Pancreas (tissue), 10 donors: Measurements from ENCODE around the gene ICAM1. TPM values are rescaled to one million over a fixed set of nuclear protein-coding genes. Genes with fewer than 3 reads are reported as not detected.

Source experiments
- ATAC-seq, 4 donors: fragments of 200-7000 bp; cut with Tn5 transposase; one replicate each; pipeline versions ENCODE4 v1.8.0 to v1.9.1; 2020; ENCODE audit warnings: mild to moderate bottlenecking in 4 of 4, moderate library complexity in 4 of 4
- DNase-seq, 6 donors: peaks; one replicate each; pipeline ENCODE4 v3.0.0-alpha.2; 2020
- FAIRE-seq: peaks from 2 replicates; lab custom pipeline; 2012; peaks lifted over from hg19 to GRCh38; lab: Jason Lieb, UNC
- H3K27ac ChIP-seq, 4 donors: fragments of 200-600 bp; sonication (generic); 1 replicate in 3 of 4; 2 replicates in 1 of 4; pipeline versions ENCODE4 v1.5.0 to v1.8.0; 2020
- H3K27me3 ChIP-seq, 4 donors: fragments of 200-600 bp; one replicate each; pipeline ENCODE4 v1.8.0; 2021
- H3K36me3 ChIP-seq, 3 donors: fragments of 200-600 bp; sonication (generic) in 1 of 3; one replicate each; pipeline versions ENCODE4 v1.5.0 to v1.8.0; 2020 to 2021
- H3K4me1 ChIP-seq, 3 donors: fragments of 200-600 bp; one replicate each; pipeline ENCODE4 v1.8.0; 2021
- H3K4me3 ChIP-seq, 4 donors: fragments of 200-600 bp; sonication (generic) in 2 of 4; one replicate each; pipeline versions ENCODE4 v1.5.0 to v1.8.0; 2020 to 2021
- H3K9me3 ChIP-seq, 4 donors: fragments of 200-600 bp; one replicate each; pipeline ENCODE4 v1.8.0; 2021
- WGBS, 2 donors: extraction: QIAGEN DNeasy Blood & Tissue Kit; methylation state at CpG; one replicate each; pipeline ENCODE4 v1.1.7; 2013; 5-methylcytosine and 5-hydroxymethylcytosine counted together
- intact Hi-C, 3 donors: fragments of 100-400 bp; cut with DNase I; formaldehyde crosslinking; loops; one replicate each; pipeline versions ENCODE4 v1.11.1 to v1.14.2; 2022
- polyA plus RNA-seq, 2 donors: library from polyadenylated mRNA; stranded (reverse); fragments of 200-250 nt; gene quantifications; one replicate each; pipeline ENCODE4 v1.2.3, GENCODE V29; 2013
- total RNA-seq, 6 donors: library from RNA; stranded (reverse); fragmentation: NEBNext Ultra II Directional in 4 of 6; extraction: Animal tissue kit (Norgen Biotek cat#: 25700) in 4 of 6; gene quantifications; one replicate each; pipeline versions ENCODE4 v1.2.1 to v1.2.4, GENCODE V29; 2021 to 2023
- TF ChIP-seq, protein P1 (sequence below), 4 donors: fragments of 200-600 bp; sonication (generic) in 3 of 4; IDR thresholded peaks; one replicate each; pipeline versions ENCODE4 v1.5.0 to v1.8.0; 2021; ENCODE audit warnings: antibody characterized with exemption in 4 of 4
- donor health status: healthy with polysubstance abuse.
- donor health status: DM: no; HTN: no; CAD: no; lungs with moderate emphysema.
- donor health status: DM: no; HTN: no; CAD: no.
- donor health status: control.
- donor health status: control.
- donor health status: Bipolar disorder and iron deficiency.
- donor health status: DM: yes; HTN: yes; CAD: no.
- donor health status: DM: no; HTN: no; CAD: no.
- donor health status: DM: no; HTN: no; CAD: no.
- donor health status: DM: yes; HTN: yes; CAD: no.

The ICAM1 gene
- total and polyA plus RNA-seq, 8 donors, result 2.2 to 32.4 (median 6.8) TPM

- H3K27ac ChIP-seq, result no peak overlapping the region
- H3K4me3 ChIP-seq, result no peak overlapping the region
- DNase-seq, result no peak
- no peaks in the 10 kb centered on the region for H3K27me3 ChIP-seq
- no peaks in the 10 kb centered on the region for H3K36me3 ChIP-seq
- no peaks in the 10 kb centered on the region for H3K4me1 ChIP-seq
- intact Hi-C loops, result no loop called here
- TF ChIP-seq, protein P1, sequence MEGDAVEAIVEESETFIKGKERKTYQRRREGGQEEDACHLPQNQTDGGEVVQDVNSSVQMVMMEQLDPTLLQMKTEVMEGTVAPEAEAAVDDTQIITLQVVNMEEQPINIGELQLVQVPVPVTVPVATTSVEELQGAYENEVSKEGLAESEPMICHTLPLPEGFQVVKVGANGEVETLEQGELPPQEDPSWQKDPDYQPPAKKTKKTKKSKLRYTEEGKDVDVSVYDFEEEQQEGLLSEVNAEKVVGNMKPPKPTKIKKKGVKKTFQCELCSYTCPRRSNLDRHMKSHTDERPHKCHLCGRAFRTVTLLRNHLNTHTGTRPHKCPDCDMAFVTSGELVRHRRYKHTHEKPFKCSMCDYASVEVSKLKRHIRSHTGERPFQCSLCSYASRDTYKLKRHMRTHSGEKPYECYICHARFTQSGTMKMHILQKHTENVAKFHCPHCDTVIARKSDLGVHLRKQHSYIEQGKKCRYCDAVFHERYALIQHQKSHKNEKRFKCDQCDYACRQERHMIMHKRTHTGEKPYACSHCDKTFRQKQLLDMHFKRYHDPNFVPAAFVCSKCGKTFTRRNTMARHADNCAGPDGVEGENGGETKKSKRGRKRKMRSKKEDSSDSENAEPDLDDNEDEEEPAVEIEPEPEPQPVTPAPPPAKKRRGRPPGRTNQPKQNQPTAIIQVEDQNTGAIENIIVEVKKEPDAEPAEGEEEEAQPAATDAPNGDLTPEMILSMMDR (IDR thresholded peaks at IDR 0.05), result peak in 3 of 4 donors; percentile 15 to 29 (median 21)
- no peak for ATAC-seq
- WGBS, 2 donors, result 67 to 71% methylated on average over 2 of the region's 2 CpGs
- FAIRE-seq, result no peak
- H3K9me3 ChIP-seq, result no peaks in the 10 kb centered on the region
These were observed 42.0 kb upstream of the ICAM1 start for GRCh38 chr19:10228920-10229319.

- DNase-seq, result peak in 5 of 6 donors; percentile 30 to 77 (median 62)
- Histone ChIP-seq H3K4me3 (peak overlapping the region; percentile 82 to 95 (median 88)), H3K4me1 (no peaks in the 10 kb centered on the region), H3K9me3 (no peaks in the 10 kb centered on the region), H3K27ac (peak overlapping the region in 3 of 4 donors; percentile 5 to 69 (median 63)), H3K27me3 (no peaks in the 10 kb centered on the region), H3K36me3 (no peaks in the 10 kb centered on the region)
- ATAC-seq, result peak in 3 of 4 donors; percentile 10 to 14 (median 12)
- TF ChIP-seq, protein P1 (IDR thresholded peaks at IDR 0.05), result no peak
- no peak for FAIRE-seq
- intact Hi-C loops, result no loop called here
- 1 to 2% methylated on average over 62 to 70 of the region's 70 CpGs for WGBS, 2 donors
These were observed 40.6 kb upstream of the ICAM1 start for GRCh38 chr19:10230173-10230860.

- TF ChIP-seq, protein P1 (IDR thresholded peaks at IDR 0.05), result no peak
- no peaks in the 10 kb centered on the region for H3K9me3 ChIP-seq
- H3K4me1 ChIP-seq, result no peaks in the 10 kb centered on the region
- H3K27me3 ChIP-seq, result no peaks in the 10 kb centered on the region
- H3K27ac ChIP-seq, result peak within 1 kb of the TSS; percentile 49 to 69 (median 58)
- WGBS, 2 donors, result 0 to 1% methylated on average over 48 to 73 of the region's 73 CpGs
- no peak for FAIRE-seq
- H3K36me3 ChIP-seq, result no peaks in the 10 kb centered on the region
- peak; percentile 65 to 84 (median 76) for DNase-seq
- ATAC-seq, result peak; percentile 87 to 89 (median 88)
- intact Hi-C loops, result no loop called here
- peak within 1 kb of the TSS; percentile 82 to 95 (median 88) for H3K4me3 ChIP-seq
These were observed 39.9 kb upstream of the ICAM1 start, which contains the start of gene S1PR2 for GRCh38 chr19:10230861-10231611. TSS of gene S1PR2 (minus strand) at chr19:10231331. CDS start at chr19:10224905, 6,426 bp downstream.

- Histone ChIP-seq H3K27ac (peak overlapping the region in 2 of 4 donors; percentile 63 to 69), H3K36me3 (no peaks in the 10 kb centered on the region), H3K9me3 (no peaks in the 10 kb centered on the region), H3K4me3 (peak overlapping the region; percentile 82 to 95 (median 88)), H3K27me3 (no peaks in the 10 kb centered on the region), H3K4me1 (no peaks in the 10 kb centered on the region)
- TF ChIP-seq, protein P1 (IDR thresholded peaks at IDR 0.05), result no peak
- whole genome bisulfite sequencing, 2 donors, result 68 to 72% methylated on average over 8 of the region's 8 CpGs
- DNase-seq, result no peak
- FAIRE-seq, result no peak
- ATAC-seq, result no peak
- intact Hi-C loops, result no loop called here
These were observed 39.2 kb upstream of the ICAM1 start for GRCh38 chr19:10231612-10232228.
